ENCODE measurements around the gene METAP1D.

GRCh38 chr2:172098650-172099471 is 99.1 kb downstream of the METAP1D start:
- no peak for TF ChIP-seq CTCF (IDR thresholded peaks at IDR 0.05)
- peak; percentile 46 for TF ChIP-seq EZH2phosphoT487 (IDR thresholded peaks at IDR 0.05)

All from neural progenitor cell (in vitro differentiated cells).